WTC11 (cell line): Measurements from ENCODE around the gene KIFC1. TPM values are rescaled to one million over a fixed set of nuclear protein-coding genes. Genes with fewer than 3 reads are reported as not detected.

Experiments used
- ATAC-seq: fragments of 200-7000 bp; cut with Tn5 transposase; 2 replicates; pipeline ENCODE4 v1.10.0; 2021; ENCODE audit warnings: mild to moderate bottlenecking, moderate library complexity
- CTCF ChIA-PET: fragments of 300-600 bp; sonication (Branson Sonifier 250); formaldehyde crosslinking; loops from one replicate; lab custom pipeline; 2021; ENCODE audit warnings: antibody characterized with exemption; lab: Charles Lee
- POLR2A ChIA-PET: fragments of 350-600 bp; sonication (Branson Sonifier 250); formaldehyde crosslinking; loops from one replicate; lab custom pipeline; 2021; ENCODE audit warnings: antibody characterized with exemption; lab: Charles Lee
- DNase-seq: peaks from one replicate; pipeline ENCODE4 v3.0.0; 2021; ENCODE audit warnings: low spot score
- H3K27ac Mint-ChIP-seq: 2 replicates; pipeline ENCODE4 v1.8.0; 2021; ENCODE audit warnings: mixed read lengths
- H3K27me3 Mint-ChIP-seq: 2 replicates; pipeline ENCODE4 v1.8.0; 2021; ENCODE audit warnings: low read depth, mild to moderate bottlenecking, moderate library complexity, mixed read lengths
- H3K36me3 Mint-ChIP-seq: 2 replicates; pipeline ENCODE4 v1.8.0; 2021; ENCODE audit warnings: mixed read lengths
- H3K4me1 Mint-ChIP-seq: 2 replicates; pipeline ENCODE4 v1.8.0; 2022; ENCODE audit warnings: mixed read lengths
- H3K4me3 Mint-ChIP-seq: 2 replicates; pipeline ENCODE4 v1.8.0; 2021; ENCODE audit warnings: mild to moderate bottlenecking, moderate library complexity, mixed read lengths
- H3K9me3 Mint-ChIP-seq: 2 replicates; pipeline ENCODE4 v1.8.0; 2021; ENCODE audit warnings: mixed read lengths
- AR ChIP-seq: fragments of 250-450 bp; sonication (Bioruptor Pico); IDR thresholded peaks from 2 replicates; pipeline ENCODE4 v1.9.0; 2021; ENCODE audit warnings: mild to moderate bottlenecking
- ATF2 ChIP-seq: sonication (generic); formaldehyde crosslinking; IDR thresholded peaks from 2 replicates; pipeline ENCODE4 v1.8.1; 2022; ENCODE audit warnings: low read depth, missing genetic modification reagents, borderline replicate concordance
- CBFB ChIP-seq: sonication (generic); formaldehyde crosslinking; IDR thresholded peaks from 2 replicates; pipeline ENCODE4 v1.8.1; 2022; ENCODE audit warnings: mild to moderate bottlenecking, low read depth, missing genetic modification reagents
- FOXJ3 ChIP-seq: sonication (generic); formaldehyde crosslinking; IDR thresholded peaks from 2 replicates; pipeline ENCODE4 v1.9.0; 2021; ENCODE audit warnings: missing genetic modification reagents, mild to moderate bottlenecking, borderline replicate concordance
- FOXP1 ChIP-seq: sonication (generic); formaldehyde crosslinking; IDR thresholded peaks from 2 replicates; pipeline ENCODE4 v1.8.0; 2022; ENCODE audit warnings: missing genetic modification reagents, mild to moderate bottlenecking, moderate library complexity, borderline replicate concordance
- GABPB1 ChIP-seq: sonication (generic); formaldehyde crosslinking; IDR thresholded peaks from 2 replicates; pipeline ENCODE4 v1.8.1; 2023; ENCODE audit warnings: mild to moderate bottlenecking, missing genetic modification reagents
- IRF1 ChIP-seq: sonication (generic); formaldehyde crosslinking; IDR thresholded peaks from 2 replicates; pipeline ENCODE4 v1.8.0; 2023; ENCODE audit warnings: missing genetic modification reagents
- MAX ChIP-seq: sonication (generic); formaldehyde crosslinking; IDR thresholded peaks from 2 replicates; pipeline ENCODE4 v1.8.0; 2022; ENCODE audit warnings: mild to moderate bottlenecking, missing genetic modification reagents
- NFATC4 ChIP-seq: fragments of 250-450 bp; sonication (Bioruptor Pico); IDR thresholded peaks from 2 replicates; pipeline ENCODE4 v1.9.0; 2021; ENCODE audit warnings: mild to moderate bottlenecking
- PREB ChIP-seq: sonication (generic); formaldehyde crosslinking; IDR thresholded peaks from 2 replicates; pipeline ENCODE4 v1.8.1; 2022; ENCODE audit warnings: mild to moderate bottlenecking, missing genetic modification reagents, moderate library complexity, borderline replicate concordance
- PRRX2 ChIP-seq: fragments of 250-450 bp; sonication (Bioruptor Pico); IDR thresholded peaks from 2 replicates; pipeline ENCODE4 v1.8.0; 2021; ENCODE audit warnings: mild to moderate bottlenecking
- RORB ChIP-seq: fragments of 250-450 bp; sonication (Bioruptor Pico); IDR thresholded peaks from 2 replicates; pipeline ENCODE4 v1.9.0; 2021; ENCODE audit warnings: mild to moderate bottlenecking
- SMAD3 ChIP-seq: sonication (generic); formaldehyde crosslinking; IDR thresholded peaks from 2 replicates; pipeline ENCODE4 v1.8.0; 2022; ENCODE audit warnings: missing genetic modification reagents, mild to moderate bottlenecking, borderline replicate concordance
- SOX15 ChIP-seq: fragments of 250-450 bp; sonication (Bioruptor Pico); IDR thresholded peaks from 2 replicates; pipeline ENCODE4 v1.9.0; 2021; ENCODE audit warnings: mild to moderate bottlenecking
- SP1 ChIP-seq: sonication (generic); formaldehyde crosslinking; conservative IDR thresholded peaks from 2 replicates; pipeline ENCODE4 v1.8.1; 2022; ENCODE audit warnings: missing genetic modification reagents
- ZNF232 ChIP-seq: sonication (generic); formaldehyde crosslinking; IDR thresholded peaks from 2 replicates; pipeline ENCODE4 v1.8.0; 2022; ENCODE audit warnings: mild to moderate bottlenecking, missing genetic modification reagents
- ZNF425 ChIP-seq: fragments of 250-450 bp; sonication (Bioruptor Pico); conservative IDR thresholded peaks from 2 replicates; pipeline ENCODE4 v1.9.0; 2021; ENCODE audit warnings: mild to moderate bottlenecking
- total RNA-seq: library from RNA; stranded (reverse); gene quantifications from 3 replicates; pipeline ENCODE4 v1.2.3, GENCODE V29; 2021

Gene KIFC1
- total RNA-seq, 1 experiment from 2014 or later = 97.3 TPM

- Mint-ChIP-seq H3K27me3 (no peaks in the 10 kb centered on the region), H3K9me3 (no peaks in the 10 kb centered on the region), H3K4me1 (no peaks in the 10 kb centered on the region), H3K36me3 (peaks cover 77% of the 10 kb centered on the region), H3K4me3 (no peak overlapping the region), H3K27ac (no peak overlapping the region; the same call in 1 of the 2 replicates)
- TF ChIP-seq SMAD3 (CRISPR knock-in tag) = no peak
- TF ChIP-seq FOXJ3 (CRISPR knock-in tag) = no peak
- no peak for TF ChIP-seq SP1
- TF ChIP-seq NFATC4 (CRISPR knock-in tag) = no peak
- TF ChIP-seq SOX15 (CRISPR knock-in tag) = no peak
- no peak for TF ChIP-seq CBFB (CRISPR knock-in tag)
- TF ChIP-seq FOXP1 (CRISPR knock-in tag) = no peak
- no peak for TF ChIP-seq ZNF425
- no peak for TF ChIP-seq PRRX2 (CRISPR knock-in tag)
- no peak for TF ChIP-seq GABPB1 (CRISPR knock-in tag)
- TF ChIP-seq ZNF232 (CRISPR knock-in tag) = no peak
- no peak for TF ChIP-seq IRF1 (CRISPR knock-in tag)
- no peak for TF ChIP-seq AR (CRISPR knock-in tag)
- no peak for TF ChIP-seq PREB
- TF ChIP-seq MAX (CRISPR knock-in tag) = no peak
- no peak for TF ChIP-seq ATF2 (CRISPR knock-in tag)
- no peak for TF ChIP-seq RORB
- no peak for ATAC-seq
- POLR2A ChIA-PET = no interaction called here
- CTCF ChIA-PET = no interaction called here
- no peak for DNase-seq
Observed at GRCh38 chr6:33443025-33443424, 51.4 kb downstream of the KIFC1 start.
